ENCODE results near the gene TCFL5. TPM values are rescaled to one million over a fixed set of nuclear protein-coding genes. Genes with fewer than 3 reads are reported as not detected.

Gene TCFL5
- total RNA-seq, 1 donor from 2014 or later: 11.5 TPM

DNA sequence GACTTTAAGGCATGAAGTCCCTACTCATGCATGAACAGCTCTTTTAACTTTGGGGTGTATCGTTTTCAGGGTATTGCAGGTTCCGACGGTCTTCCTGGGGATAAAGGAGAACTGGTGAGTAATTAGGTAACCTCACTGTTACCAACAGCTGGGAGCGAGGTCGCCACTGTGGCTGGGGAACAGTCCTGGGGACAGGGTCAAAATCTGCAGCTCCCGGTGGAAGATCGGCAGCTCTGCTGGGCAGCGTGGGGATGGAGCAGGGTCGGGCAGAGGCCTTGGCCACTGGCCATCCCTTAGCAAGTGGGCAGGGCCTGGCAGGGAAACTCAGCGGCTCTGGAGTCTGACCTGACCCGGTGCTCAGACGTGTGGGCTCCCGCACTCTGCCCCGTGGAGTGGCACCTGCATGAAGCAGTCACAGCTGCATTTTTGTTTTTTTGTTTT, 28.7 kb downstream of the TCFL5 start:
- Histone ChIP-seq H3K9me3 (no peaks in the 10 kb centered on the region), H3K4me1 (peaks cover 26% of the 10 kb centered on the region), H3K4me3 (no peak overlapping the region), H3K27ac (no peak overlapping the region), H3K36me3 (no peaks in the 10 kb centered on the region), H3K27me3 (no peaks in the 10 kb centered on the region)
- intact Hi-C loops (cut with DNase I): no loop called here
- TF ChIP-seq POLR2A (IDR thresholded peaks at IDR 0.05): no peak
- TF ChIP-seq POLR2AphosphoS5 (IDR thresholded peaks at IDR 0.05; ENCODE audit: insufficient read depth in 1 of 2, low read depth in 1 of 2): no peak
- TF ChIP-seq, protein P1, sequence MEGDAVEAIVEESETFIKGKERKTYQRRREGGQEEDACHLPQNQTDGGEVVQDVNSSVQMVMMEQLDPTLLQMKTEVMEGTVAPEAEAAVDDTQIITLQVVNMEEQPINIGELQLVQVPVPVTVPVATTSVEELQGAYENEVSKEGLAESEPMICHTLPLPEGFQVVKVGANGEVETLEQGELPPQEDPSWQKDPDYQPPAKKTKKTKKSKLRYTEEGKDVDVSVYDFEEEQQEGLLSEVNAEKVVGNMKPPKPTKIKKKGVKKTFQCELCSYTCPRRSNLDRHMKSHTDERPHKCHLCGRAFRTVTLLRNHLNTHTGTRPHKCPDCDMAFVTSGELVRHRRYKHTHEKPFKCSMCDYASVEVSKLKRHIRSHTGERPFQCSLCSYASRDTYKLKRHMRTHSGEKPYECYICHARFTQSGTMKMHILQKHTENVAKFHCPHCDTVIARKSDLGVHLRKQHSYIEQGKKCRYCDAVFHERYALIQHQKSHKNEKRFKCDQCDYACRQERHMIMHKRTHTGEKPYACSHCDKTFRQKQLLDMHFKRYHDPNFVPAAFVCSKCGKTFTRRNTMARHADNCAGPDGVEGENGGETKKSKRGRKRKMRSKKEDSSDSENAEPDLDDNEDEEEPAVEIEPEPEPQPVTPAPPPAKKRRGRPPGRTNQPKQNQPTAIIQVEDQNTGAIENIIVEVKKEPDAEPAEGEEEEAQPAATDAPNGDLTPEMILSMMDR (IDR thresholded peaks at IDR 0.05): no peak
- DNase-seq (ENCODE audit: extremely low spot score in 2 of 2): no peak

- no peaks in the 10 kb centered on the region for H3K27me3 ChIP-seq
- H3K4me1 ChIP-seq: peaks cover 26% of the 10 kb centered on the region
- DNase-seq (ENCODE audit: extremely low spot score in 2 of 2): no peak
- H3K9me3 ChIP-seq: no peaks in the 10 kb centered on the region
- no peak overlapping the region for H3K4me3 ChIP-seq
- no peaks in the 10 kb centered on the region for H3K36me3 ChIP-seq
- intact Hi-C loops (cut with DNase I): no loop called here
- no peak overlapping the region for H3K27ac ChIP-seq
- TF ChIP-seq, protein P1 (IDR thresholded peaks at IDR 0.05): no peak
- TF ChIP-seq POLR2A (IDR thresholded peaks at IDR 0.05) (no peak), POLR2AphosphoS5 (IDR thresholded peaks at IDR 0.05; ENCODE audit: insufficient read depth in 1 of 2, low read depth in 1 of 2) (no peak)
Observed at GRCh38 chr20:62832212-62832922, 29.3 kb downstream of the TCFL5 start.

DNA sequence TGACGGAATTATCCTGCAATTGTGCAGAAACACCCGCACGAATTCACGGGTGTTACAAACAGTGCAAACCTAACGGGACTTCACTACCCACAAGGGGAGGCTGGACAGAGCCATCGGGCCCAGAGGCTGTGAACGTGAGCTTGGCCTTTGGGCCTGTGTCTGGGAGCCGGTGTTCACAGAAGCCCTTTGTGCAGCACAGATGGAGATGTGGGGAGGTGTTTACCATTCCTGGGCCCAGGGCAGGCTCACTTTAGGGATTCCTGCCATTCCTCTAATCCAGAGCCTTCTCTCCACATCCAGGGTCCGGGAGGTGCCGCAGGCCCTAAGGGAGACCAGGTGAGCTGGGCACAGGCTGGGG, 29.8 kb downstream of the TCFL5 start:
- intact Hi-C loops (cut with DNase I): no loop called here
- TF ChIP-seq, protein P1 (IDR thresholded peaks at IDR 0.05): no peak
- TF ChIP-seq POLR2A (IDR thresholded peaks at IDR 0.05) (no peak), POLR2AphosphoS5 (IDR thresholded peaks at IDR 0.05; ENCODE audit: insufficient read depth in 1 of 2, low read depth in 1 of 2) (no peak)
- Histone ChIP-seq H3K9me3 (no peaks in the 10 kb centered on the region), H3K4me3 (no peak overlapping the region), H3K36me3 (no peaks in the 10 kb centered on the region), H3K4me1 (peaks cover 26% of the 10 kb centered on the region), H3K27ac (no peak overlapping the region), H3K27me3 (no peaks in the 10 kb centered on the region)
- no peak for DNase-seq (ENCODE audit: extremely low spot score in 2 of 2)

DNA sequence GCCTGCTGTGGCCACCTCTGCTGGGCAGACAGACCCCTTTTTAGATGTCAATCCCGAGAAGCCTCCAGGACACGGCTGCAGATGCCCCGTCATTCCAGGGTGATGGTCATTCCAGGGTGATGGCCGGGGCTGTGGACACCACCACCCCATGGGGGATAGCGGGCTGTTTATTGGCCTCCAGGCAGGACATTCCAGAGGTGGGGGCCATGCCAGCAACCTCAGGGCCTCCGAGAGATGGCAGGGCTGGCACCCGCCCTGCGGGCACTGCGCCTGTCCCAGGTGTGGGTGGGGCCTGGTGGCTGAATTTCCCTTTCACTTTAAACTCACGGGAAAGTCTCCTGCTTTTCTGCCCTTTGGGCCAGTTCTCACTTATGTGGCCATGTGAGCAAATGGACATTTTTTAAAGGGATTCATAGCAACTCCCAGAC, 30.2 kb downstream of the TCFL5 start:
- H3K36me3 ChIP-seq: no peaks in the 10 kb centered on the region
- peaks cover 26% of the 10 kb centered on the region for H3K4me1 ChIP-seq
- no peak overlapping the region for H3K27ac ChIP-seq
- H3K9me3 ChIP-seq: no peaks in the 10 kb centered on the region
- no peak overlapping the region for H3K4me3 ChIP-seq
- TF ChIP-seq POLR2AphosphoS5 (IDR thresholded peaks at IDR 0.05; ENCODE audit: insufficient read depth in 1 of 2, low read depth in 1 of 2): no peak
- TF ChIP-seq, protein P1 (IDR thresholded peaks at IDR 0.05): no peak
- no peak for TF ChIP-seq POLR2A (IDR thresholded peaks at IDR 0.05)
- DNase-seq (ENCODE audit: extremely low spot score in 2 of 2): no peak
- H3K27me3 ChIP-seq: no peaks in the 10 kb centered on the region
- intact Hi-C loops (cut with DNase I): no loop called here

DNA sequence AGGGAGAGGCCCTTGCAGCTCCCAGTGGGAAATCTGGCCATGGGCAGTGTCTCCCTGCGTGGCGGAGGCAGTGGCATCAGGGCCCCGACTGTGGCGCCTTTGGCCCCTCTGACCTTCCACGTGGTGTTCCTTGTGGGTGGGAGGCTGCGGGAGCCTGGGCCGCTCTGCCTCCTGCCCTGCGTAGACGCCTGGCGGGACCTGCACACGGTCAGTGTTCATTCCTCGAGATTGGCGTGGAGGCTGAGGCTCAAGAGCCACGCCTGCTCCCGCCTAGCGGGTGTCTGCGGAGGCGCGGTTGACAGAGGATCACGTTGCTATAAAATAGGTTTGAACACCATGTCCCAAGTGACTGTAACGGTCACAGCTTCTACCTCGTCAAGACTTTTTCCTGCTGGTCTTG, 30.8 kb downstream of the TCFL5 start:
- TF ChIP-seq POLR2A (IDR thresholded peaks at IDR 0.05) (no peak), POLR2AphosphoS5 (IDR thresholded peaks at IDR 0.05; ENCODE audit: insufficient read depth in 1 of 2, low read depth in 1 of 2) (no peak)
- TF ChIP-seq, protein P1 (IDR thresholded peaks at IDR 0.05): no peak
- Histone ChIP-seq H3K9me3 (no peaks in the 10 kb centered on the region), H3K27me3 (no peaks in the 10 kb centered on the region), H3K4me3 (no peak overlapping the region), H3K36me3 (no peaks in the 10 kb centered on the region), H3K4me1 (peaks cover 26% of the 10 kb centered on the region), H3K27ac (no peak overlapping the region)
- intact Hi-C loops (cut with DNase I): no loop called here
- DNase-seq (ENCODE audit: extremely low spot score in 2 of 2): no peak

All from vagina (tissue), 2 donors.